ENCODE results near the gene EAF1.
"Not testable (repeated sequence)": the region's sequence is repeated elsewhere in the genome, so short reads cannot be mapped to it uniquely, and the experiment has no call there.

The EAF1 gene

DNA sequence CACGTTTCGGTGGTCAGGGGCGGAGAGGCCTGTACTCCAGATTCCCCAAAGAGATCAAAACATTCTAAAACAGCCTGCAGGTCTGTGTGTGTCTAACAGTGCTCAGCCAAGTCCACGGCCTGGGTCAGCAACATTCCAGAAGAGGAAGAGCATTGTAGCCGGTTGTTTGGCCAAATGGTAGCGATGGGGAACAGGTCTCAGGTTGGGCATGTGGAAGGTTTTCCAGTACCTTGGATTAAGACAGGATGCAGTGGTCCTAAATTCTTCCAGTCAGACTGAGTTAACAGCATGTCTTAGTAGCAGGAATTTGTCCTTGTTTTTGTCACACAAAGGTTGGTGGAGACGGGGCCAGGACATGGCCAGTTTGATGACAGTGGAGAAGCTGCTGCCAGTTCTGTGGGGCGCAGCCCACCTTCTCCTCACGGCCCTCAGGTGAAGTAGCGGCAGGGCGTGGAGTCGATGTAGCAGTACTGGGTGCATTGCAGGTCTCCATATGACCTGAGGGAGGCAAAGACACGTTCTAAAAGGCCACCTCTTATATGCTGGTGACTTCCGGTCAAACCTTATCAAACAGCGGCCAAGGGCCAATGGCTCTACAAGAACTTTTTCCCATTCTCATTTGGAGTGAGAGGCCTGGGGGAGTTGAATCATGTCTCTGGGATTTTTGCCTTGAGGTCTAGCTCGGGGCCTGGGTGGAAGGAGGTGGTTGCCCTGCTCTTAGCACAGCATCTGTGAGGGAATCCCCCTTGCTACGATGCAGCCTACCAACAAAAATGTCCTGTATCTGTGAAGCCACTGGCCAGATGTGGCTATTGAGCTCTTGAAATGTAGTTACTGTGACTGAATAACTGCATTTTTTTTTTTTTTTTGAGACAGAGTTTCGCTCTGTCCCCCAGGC lies 24.1 kb downstream of the EAF1 start:
- no peak for DNase-seq (ENCODE audit: low read depth in 2 of 2)

DNA sequence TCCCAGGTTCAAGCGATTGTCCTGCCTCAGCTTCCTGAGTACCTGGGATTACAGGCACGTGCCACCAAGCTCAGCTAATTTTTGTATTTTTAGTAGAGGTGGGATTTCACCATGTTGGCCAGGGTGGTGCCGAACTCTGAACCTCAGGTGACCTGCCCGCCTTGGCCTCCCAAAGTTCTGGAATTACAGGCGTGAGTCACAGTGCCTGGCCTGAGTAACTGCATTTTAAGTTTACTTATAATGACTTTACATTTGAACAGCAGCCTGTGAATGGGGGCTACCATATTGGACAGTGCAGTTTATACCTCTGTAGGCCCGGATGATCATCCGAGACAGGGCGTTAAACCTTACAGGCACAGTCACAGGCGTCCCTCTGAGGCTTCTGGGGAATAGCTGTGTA lies 24.8 kb downstream of the EAF1 start:
- no peak for DNase-seq (ENCODE audit: low read depth in 2 of 2)

DNA sequence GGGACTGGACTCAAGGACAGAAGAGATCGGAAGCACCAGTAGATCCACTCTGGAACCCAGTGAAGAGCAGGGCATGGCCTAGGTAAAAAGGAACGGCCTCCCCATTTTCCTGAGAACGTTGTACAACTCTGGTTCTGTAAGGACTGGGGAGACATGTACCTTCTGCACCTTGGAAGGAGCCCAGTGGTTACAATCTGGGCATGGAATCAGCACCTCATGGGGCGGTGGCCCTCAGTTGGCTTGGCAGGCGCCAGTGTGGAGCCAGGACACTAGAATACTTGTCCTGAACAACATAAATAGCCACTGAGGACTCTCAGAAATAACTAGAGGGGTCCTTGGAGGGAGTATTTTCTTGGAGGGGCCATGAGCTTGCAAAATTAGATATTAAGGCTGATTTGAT lies 25.6 kb downstream of the EAF1 start:
- no peak for DNase-seq (ENCODE audit: low read depth in 2 of 2)

DNA sequence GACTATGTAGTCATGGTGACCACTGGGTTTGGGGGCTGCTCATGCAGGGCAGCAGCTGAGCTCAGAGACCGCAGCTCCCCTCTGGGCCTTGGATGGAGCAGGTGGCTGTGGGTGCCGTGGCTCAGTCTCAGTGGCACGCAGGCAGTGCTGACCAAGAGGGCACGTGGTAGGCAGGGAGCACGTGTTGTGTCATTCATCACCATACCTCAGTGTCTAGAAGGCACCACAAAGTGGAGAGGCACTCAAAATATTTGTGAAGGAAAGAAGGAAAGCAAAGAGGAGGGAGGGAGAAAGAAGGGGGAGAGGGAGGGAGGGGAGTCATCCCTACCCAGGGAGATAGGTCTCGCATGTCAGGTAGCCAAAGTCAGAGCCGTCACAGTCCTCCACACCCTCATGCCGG lies 26.1 kb downstream of the EAF1 start:
- no peak for DNase-seq (ENCODE audit: low read depth in 2 of 2)

DNA sequence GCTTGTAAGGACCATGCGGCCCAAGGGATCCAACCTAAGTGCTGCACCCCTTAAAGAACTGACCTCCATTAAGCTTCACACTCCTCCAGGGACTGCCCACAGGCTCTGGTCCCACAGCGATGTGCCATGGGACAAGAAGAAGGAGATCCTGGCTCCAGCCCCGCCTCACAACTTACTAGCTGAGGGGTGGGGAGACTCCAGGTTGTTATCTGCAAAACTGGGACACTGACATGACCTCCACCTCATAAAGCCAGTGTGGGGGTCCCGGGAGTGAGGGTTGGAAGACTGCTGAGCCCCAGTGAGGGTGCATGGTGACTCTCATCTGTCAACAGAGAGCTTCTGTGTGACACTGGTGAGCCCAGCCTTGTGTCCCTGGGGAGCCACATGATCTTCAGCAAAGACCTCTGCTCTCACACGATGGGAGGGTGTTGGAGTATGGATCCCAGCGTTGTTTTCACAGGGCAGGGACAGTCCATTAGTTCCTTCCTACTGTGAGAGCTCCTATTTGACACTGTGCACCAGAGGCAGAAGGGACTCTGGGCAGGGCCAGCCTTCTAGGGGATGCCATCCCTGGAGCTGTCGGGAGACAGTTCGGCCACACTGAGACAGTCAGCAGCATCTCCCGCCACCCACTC lies 26.7 kb downstream of the EAF1 start:
- DNase-seq (ENCODE audit: low read depth in 2 of 2): no peak

DNA sequence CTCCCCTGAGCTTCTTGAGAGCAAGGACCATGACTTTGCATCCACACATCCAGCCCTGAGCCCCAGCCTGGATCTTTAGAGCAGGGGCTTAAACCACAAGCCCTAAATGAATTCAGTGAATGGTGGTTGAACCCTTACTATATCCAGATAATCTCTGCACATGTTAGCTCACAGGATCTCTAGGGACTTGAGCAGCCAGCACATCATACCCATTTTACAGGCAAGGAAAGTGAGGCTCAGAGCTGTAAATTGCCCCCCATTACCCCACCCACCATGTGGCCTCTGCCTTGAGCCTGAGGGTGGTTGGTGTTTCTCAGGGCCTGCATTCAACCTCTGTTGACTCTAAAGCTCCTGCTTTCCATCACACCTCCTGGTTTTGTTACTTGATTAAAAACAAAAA lies 27.6 kb downstream of the EAF1 start:
- DNase-seq (ENCODE audit: low read depth in 2 of 2): no peak

DNA sequence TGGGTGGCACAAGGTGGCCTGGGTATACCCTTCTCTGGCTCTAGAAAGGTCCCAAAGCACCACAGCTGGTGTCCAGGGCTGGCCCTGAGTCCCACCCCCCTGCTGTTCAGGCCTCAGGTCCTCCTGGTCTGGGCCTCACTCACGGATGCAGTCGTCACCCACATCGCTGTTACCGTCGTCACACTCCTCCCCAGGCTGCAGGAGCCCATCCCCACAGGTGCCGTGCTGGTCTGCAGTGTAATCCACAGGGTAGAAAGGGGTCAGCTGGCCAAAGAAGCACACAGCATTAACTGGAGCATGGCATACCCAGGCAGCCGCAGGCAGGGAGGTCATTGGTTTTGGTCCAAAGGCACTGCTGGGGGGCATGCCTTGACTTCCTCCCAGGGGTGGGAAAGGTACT lies 28.4 kb downstream of the EAF1 start:
- no peak for DNase-seq (ENCODE audit: low read depth in 2 of 2)

DNA sequence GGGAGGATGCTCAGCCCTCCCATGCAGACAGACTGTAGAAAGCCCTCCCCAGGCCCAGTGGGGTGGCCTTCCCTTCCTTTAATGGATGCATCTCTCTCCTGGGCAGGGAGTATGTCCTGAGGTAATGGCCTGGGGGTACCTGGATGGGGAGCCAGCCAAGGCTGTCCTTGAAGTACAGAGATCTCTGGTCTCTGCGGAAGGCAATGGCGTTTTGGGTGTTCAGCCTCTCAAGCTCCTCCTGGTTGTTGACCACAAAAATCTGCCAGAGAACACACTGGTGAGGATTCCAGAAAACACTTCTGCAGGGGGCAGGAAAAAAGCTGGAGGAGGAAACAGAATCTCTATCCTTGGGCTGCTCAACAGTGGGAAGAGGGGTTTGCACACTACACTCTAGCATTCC lies 28.9 kb downstream of the EAF1 start:
- no peak for DNase-seq (ENCODE audit: low read depth in 2 of 2)

DNA sequence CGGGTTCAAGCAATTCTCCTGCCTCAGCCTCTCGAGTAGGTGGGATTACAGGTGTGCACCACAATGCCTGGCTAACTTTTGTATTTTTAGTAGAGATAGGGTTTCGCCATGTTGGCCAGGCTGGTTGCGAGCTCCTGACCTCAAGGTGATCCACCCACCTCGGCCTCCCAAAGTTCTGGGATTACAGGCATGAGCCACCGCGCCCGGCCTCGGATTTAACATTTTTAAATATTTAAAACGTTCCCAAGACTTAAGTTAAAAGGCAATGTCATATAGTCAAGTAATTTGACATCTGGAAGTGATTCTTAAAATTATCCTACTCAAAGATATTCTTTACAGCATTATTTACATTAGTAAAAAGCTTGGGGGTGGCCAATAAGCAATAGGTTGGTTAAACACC lies 29.5 kb downstream of the EAF1 start:
- not testable (repeated sequence) for DNase-seq (ENCODE audit: low read depth in 2 of 2)

DNA sequence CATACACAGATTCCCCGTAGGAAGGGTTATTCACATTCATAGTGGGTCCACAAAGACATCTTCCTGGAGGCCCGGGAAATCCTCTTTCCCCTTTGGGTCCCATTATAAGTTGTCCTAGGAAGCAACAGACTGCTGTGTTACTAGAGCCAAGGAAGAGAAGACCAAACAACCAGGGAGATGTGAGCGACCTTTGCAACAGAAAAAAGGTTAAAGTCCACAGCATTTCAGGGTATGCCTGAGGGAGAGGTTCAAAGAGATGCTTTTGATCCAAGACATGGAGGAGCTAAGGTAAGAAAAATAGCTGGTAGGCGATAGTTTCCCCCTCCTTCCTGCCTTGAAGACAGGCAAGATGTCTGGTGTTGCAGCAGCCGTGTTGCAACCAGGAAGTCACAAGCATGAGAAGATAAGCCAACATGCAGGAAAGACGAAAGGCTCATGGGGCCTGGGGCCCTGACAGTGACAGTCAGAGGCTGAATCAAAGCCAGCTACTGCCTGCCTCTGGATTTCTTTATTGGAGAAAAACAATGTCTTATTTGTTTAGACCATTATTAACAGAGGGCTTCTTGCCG lies 30.9 kb downstream of the EAF1 start:
- no peak for DNase-seq (ENCODE audit: low read depth in 2 of 2)

DNA sequence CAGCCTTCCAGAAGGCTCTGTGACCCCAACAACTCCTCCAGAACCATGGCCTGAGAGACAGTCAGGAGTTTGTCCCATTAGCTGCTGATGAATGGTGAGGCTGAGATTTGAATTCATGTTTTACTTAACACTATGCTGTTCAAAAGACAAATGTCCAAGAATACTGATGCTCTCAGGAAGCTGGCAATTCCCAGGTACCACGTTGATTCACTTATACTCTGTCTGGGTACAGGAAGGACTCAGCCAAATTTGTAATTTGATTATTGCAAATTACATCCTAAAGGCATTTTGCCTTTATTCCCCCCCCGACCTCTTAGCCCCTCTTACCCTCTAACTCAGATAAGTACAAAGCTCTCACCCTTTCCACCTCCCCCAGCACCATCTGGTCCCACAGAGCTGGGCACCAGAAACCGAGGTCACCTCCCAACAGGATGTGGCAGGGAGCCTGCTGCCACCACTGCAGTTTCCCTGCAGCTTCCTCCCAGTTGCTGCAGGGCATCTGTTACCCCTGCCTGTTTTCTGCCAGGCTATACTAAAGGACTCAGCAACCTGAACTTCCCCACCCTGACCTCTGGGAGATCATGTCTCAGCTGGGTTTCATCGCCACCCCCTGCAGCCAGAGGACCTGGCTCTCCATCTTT lies 33.6 kb downstream of the EAF1 start:
- no peak for DNase-seq (ENCODE audit: low read depth in 2 of 2)

DNA sequence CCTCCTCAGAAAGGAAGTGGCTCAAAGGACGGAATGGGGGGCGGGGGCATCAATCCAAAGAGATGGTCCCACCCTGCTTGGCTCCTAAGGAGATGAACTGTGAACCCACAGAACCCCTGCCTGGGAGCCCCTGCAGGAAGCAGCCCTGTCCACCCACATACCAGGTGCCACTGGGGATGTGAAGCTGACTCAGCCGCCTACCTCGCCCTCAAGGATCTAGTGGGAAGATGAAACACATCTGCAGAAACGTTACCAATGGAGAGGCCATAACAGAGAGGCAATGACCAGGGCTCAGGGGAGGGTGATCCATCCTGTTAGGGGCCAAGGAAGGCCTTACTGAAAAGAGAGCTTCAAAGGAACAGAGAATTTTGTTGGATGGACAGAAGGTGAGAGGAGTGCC lies 35.1 kb downstream of the EAF1 start:
- DNase-seq (ENCODE audit: low read depth in 2 of 2): no peak

DNA sequence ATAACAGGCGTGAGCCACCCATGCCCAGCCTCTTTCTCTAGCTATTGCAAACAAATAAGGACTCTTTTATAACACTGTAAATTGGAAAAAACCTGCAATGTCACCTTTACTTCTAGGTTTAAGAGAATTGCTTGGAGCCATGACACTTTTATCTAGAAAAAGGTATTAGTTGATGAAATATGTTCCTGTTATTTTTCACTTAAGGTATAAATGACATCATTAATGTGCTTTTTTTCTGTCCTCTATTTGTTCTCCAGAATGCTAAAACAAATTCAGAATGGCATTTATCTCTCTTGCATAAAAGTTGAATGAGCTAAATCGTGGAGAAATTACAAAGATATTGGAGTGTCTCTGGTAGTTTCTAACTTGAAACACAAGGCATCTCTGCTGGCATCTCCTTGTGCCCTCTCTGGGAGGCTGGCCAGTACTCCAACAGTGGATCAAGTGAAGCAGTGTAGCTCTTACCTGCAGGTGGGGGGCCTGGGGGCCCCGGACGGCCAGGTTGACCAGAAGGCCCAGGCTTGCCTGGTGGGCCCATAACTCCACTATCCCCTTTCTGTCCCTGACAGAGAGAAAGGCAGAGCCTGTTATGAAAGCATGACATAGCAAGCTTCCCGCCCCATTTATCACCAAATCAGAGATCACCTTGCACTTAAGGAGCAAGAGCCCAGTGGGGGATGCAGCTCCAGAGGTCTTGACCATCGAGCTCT lies 38.6 kb downstream of the EAF1 start:
- DNase-seq (ENCODE audit: low read depth in 2 of 2): no peak

DNA sequence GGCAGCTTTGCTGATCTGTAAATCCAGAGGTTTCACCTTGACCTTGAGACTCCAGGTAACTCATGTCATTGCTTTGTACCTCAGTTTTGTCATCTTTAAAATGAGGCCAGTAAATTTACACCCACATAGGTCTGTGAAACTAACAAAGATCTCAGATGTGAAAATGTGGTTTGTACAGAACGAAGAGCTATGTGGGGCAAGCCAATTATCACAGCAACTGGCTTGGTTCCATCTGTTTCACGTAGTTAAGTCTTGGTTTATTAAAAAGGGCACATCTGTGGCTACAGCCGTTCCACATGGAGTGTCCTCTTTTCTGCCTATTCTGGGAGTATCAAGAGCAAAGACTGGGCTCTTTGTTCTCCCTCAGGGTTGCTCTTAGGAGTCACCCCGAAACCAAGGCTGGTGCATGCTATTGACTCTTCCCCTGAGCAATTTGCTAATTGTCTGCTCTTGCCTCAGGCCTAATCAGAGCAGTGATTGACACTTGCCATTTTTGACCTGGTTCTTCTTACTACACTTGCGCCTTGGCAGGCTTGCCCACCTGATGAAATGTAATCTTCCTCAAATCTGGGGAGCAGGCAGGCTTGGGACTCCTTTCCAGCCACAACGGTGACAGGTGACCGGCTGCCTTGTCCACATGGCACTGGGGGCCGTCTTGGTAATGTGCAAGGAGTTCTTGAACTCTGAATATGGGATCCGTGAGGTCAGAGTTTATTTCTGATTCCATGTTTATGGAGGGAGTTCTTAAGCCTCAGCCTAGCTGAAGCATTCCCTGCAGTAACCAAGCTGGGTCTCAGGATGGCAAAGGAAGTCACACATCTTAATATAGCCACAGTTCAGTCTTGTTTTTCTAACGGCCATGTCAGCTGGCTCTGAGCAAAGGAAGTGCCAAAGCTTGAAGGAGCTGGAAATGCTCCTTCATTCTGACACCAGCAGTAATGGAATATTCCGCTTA lies 40.1 kb downstream of the EAF1 start:
- DNase-seq (ENCODE audit: low read depth in 2 of 2): no peak

DNA sequence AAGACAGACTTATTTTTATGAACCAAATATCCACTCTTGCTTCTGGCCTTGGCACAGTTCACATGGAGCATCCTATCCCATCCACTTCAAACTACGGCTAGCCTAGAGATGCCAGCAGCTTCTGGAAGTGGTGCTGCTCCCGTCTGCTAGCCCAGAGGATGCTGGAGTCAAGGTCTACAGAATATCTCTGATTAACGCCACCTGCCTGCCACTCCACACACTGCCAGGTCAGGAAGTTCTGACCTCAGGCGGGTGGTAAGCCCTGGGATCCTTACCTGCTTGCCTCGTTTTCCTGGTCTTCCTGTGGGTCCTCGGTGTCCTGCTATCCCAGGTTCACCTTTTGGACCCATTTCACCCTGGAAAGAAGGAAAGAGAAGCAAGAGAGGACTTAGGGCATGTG lies 42.9 kb downstream of the EAF1 start:
- no peak for DNase-seq (ENCODE audit: low read depth in 2 of 2)

DNA sequence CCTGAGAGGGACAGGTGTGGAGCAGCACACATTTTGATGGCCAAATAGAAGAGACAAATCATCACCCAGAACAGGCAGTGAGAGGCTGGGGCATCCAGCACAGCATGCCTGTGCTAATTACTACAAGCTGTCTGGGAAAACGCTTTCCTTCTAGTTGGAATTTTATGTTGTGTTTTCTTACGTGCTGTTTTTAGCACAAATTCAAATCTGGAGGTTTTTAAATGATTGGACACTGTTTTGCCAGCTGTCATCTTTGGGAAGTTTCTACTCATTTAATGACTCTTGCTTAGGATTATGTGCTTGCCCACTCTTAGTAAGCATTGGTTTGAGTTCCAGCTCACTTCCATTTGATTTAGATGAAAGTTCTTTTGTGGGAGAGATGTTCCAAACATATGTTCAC lies 43.5 kb downstream of the EAF1 start:
- no peak for DNase-seq (ENCODE audit: low read depth in 2 of 2)

DNA sequence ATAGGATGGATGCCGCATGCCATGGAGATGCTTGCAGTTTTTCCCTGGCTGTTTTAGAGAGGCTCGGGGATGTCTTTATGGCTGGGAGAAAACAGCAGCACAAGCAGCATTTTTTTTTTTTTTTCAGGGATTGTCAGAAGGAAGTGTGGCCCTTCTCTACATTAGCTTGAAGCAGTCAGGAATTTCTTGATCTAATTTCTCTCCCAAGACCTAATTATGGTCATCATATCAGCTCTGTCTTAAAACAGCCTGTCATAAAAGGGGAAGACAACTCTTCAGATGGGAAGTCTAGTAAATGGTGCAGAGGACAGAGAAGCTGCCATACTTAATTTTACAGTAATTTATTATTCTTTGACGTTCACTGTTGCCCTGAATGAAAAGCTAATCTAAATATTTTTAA lies 44.5 kb downstream of the EAF1 start:
- DNase-seq (ENCODE audit: low read depth in 2 of 2): no peak

DNA sequence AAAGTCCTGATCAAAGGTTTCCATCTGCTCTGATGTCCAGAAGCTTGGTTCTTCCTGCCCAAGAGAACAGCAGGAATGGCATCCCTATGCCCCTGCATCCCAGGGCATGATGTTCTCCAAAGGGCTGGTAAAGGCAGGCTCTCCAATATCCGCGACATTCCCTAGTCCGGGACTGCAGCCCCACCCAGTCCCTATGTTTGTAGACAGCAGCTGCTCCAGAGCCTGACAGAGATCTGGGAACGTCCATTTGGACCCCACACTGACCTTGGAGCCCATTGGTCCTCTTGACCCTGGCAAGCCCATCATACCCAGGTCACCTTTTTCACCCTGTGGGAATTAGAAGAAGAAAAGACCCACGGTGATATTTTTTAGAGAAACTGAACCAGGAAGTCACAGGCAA lies 47.8 kb downstream of the EAF1 start:
- no peak for DNase-seq (ENCODE audit: low read depth in 2 of 2)

DNA sequence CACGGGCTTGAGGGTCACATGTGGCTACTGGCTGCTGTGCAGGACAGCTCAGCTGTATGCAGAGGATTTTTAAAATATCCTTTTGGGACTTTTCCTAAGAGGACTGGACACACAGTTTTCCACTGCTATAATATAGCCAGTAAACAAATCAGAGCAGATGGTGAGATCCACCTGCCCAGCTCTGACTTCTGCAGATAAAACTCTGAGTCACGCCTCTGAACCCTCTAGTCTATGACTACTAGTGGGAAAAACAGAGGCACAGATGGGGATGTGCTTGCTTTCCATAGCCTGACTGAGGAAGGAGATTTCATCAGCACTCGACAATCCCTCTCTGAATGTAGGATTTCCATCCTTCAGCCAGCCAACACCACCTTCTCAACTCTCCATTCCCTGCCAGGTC lies 49.0 kb downstream of the EAF1 start:
- no peak for DNase-seq (ENCODE audit: low read depth in 2 of 2)

DNA sequence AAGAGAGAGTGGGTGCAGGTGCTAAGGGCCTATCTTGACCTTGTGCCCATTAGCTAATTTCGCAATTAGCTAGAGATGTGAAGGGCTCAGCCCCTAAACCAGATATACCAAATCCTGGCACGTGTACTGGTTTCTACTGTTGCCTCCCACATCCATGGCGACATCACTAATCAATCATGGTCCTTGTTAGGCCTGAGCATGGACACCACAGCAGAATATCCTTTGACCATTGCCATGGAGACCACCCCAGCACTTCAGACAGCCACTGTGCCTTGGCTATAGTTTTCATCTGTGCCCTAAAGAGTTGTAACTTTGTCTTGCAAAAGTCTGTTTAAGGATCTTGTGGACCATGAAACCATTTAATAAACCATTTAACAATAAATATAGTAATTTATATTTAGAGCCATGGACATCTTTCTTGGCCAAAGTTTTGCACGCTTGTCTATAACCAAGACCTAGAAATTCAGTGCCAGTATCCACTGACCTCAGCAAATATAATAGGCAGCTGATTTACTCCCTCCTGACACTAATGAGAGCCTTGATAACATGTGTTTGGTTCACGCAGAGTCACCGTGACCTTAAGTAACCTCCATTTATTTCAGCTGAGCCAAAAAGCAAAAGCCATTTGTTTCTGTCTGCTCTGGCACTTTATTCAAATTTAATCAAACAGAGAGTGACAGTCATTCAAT lies 50.7 kb downstream of the EAF1 start:
- DNase-seq (ENCODE audit: low read depth in 2 of 2): no peak
